GM18873 (cell line): ENCODE data around the gene LRTM1.

ENCODE experiments used
- ATAC-seq: cut with Tn5 transposase; IDR thresholded peaks from one replicate; pipeline ENCODE4 v1.9.1; 2021; ENCODE audit warnings: mild to moderate bottlenecking, moderate library complexity, moderate number of reproducible peaks; ENCODE audit not compliant: unreplicated experiment, low FRiP score

Gene LRTM1

DNA sequence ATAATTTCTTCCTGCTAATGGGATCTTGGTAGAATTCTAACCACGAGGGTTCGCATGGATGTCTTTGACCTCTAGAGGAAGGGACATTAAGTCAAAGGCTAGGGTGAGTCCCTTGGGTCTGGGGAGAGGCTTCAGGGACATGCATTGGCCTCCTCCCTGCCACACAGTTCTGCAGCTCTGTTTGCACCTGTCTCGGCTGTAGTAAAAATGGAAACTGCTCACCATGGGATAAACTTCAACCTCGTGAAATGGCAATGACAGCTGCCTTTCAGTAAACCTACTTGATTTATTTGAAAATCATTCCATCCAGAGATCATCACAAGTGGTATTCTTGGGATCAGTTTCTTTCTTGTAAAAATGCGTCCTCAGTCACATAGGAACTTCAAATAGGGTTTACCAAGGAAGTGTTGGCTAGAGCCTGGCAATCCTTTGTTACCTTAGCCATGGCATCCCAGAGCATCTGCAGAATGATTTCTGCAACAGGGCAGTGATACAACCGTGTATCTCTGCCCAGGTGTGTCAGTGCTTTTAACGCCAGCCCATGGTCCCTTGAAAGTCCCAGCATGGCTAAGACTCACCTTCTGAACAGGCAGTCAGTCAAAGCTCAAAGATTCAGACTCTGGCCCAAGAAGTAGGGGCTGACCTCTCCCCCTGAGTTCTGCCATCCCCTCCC, 14.0 kb upstream of the LRTM1 start:
- no peak for ATAC-seq

DNA sequence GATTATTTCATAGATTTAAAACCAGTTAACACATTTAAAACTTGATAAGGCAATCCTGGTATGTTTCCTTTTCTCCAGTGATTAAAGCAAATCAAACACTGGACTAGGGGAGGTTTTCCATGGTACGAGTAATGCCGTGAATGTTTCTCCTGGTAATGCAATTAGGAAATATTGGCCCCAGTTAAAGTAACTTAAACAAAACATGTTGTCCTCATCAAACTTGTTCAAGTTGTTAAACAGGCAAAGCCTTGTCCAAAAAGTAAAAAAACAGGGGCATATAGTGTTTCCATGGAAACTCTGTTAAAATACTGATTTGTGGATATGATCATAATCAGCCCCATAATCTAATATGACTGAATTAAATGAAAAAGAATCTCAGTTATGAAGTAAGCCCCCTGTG, 13.1 kb upstream of the LRTM1 start:
- ATAC-seq, result no peak

DNA sequence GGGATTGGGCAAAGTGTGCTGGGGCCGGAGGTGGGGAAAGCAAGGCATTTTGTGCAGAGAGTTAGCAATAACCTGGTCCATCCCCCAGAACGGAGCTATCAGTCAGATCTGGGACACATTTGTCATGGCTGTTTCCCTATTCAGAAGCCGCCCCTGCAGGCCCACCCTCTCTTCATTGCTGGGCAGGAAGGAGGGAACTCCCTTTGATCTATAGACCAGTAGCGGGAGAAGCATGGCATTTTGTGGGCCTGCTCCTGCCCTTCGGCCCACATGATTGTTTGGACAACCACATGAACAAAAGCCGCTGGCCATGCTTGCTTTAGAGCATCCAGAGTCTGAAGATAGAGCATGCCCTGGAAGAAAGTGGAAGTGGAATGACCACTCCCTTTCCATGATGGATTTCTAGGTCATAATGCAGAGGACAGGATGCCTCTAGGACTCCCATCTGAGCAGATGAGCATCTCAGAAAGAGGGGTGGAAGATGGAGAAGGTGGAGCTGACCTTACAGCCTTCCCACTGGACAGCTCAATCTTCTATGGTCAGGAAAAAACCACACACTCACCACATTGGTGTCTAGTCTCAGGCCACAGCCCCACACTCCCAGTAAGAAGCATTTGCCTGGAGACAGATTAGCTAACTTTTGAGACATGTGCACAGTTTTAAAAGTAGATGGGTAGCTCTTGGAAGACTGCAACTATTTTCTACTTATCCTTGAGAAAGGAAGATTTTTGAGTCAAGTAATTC, 11.9 kb upstream of the LRTM1 start:
- no peak for ATAC-seq

DNA sequence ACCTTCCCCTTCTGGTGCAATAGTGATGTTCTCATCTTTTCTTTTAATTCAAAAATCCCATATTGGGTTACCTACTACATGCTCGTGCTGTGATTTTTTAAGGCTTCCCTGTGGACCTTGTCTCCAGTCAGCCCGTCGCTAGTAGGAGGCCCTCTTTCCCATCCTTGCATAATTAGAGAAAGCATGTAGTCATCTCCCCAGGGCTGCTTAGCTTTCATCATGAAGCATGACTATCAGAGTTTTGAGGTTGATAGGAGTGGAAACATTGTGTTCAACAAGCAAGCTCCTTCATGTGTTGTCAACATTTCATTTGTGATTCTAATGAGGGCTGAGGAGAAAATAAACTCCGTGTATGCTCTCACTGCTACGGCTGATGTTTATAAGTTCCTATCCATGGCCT, 8.7 kb upstream of the LRTM1 start:
- no peak for ATAC-seq

DNA sequence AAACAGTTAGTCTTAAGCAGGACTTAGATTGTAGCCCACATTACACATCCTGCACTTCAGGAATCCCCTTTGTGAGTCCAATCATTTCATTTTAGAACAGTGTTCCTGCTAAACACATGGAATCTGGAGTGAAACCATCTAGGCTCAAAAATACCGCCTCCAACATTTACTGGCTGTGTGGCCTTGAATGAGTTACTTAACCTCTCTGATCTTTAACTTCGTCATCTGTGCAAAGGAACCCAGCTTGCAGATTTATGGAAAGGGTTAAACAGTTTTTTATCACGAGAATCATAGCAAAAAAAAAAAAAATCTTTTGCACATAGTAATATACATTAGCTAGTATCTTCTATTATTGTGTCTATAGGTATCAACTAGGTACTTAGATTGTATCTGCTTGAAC, 8.0 kb upstream of the LRTM1 start:
- ATAC-seq, result no peak

DNA sequence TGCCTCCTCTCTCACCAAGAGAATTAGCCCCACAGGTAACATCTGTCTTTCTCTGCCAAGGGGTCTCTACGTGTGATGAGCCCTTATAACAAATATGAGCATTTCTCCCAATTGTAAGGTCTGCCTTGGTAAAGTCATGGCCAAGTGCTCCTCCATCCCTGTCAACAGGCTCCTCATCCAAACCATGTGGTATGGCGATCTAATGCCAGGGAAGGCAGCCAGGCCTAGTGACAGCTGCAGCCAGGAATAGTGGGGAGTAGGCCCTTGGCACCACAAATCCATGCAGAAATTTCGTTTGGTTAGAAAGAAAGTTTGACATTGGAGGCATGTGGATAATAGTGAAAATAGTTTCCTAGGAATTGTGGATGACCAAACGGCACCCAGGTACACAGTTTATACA, 4.7 kb upstream of the LRTM1 start:
- no peak for ATAC-seq

DNA sequence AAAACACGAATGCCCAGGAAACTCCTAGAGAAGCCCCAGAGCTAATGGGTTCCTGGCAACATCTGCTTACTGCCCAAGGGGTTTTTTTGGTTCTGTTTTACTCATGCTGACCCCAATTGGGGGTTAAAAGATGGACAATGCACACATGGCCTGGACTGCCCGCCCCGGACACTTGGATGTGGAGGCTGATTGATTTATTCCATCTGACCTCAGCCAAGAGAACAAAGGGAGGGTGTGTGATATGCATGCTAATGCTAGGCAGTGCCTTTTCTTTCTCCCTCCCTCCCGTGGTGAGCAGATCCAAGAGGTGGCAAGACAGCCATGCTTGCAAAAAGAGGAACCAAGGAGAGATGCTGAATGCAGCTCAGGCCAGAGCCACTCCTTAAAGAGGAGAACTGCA, 3.3 kb upstream of the LRTM1 start:
- no peak for ATAC-seq

DNA sequence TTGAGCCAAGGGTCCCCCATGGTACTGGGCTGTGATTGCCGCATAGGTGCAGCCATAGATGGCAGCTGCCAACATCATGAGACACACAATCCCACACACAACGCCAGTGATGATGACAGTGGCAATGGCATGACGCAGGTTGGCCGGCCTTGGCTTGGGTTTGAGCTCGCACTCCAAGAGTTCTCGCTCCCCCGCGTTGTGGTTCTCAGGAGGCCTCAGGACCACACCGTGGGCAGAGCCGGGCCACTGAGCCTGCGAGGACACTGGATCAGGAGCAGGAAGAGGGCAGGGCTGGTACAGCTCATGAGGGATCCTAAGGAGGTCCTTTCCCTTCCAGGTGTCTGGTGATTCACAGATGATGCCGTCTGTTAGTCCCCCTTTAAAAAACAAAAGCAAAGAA, 9.3 kb downstream of the LRTM1 start:
- no peak for ATAC-seq

DNA sequence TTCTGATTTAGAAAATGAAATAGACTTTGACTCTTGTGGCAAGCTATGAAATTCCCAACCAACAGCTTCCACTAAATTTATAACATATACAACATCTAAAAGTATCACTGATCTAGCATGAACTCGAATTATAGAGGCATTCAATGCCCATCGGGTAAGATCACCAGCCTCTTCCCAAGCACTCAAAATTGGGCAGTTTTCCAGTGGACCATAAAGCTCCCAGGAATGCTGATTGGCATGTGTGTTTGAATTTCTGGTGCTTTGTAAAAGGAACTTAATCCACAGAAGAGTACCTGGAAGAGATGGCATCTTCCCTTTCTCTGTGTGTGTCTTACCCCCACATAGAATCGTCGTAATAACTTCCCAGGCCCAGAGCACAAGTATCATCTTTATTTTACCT, 10.0 kb downstream of the LRTM1 start:
- no peak for ATAC-seq

DNA sequence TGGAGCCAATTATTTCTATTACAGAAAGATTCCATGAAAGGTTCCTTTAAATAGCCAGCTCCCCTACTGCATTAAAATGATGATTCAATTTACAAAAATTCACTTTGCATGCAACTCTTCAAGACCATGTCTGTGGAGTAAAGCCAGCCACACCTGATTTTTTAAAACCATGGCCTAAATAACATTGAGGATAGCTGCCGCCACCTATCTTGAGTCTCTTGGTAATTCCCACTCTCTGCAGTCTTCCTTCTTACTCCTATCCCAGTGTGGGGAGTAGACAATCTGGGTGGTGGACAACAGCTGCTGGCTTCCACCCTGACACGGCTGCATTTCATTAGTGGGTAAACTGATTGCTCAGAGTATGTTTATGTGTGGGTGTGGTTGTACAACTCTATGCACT, 10.7 kb downstream of the LRTM1 start:
- ATAC-seq, result no peak

DNA sequence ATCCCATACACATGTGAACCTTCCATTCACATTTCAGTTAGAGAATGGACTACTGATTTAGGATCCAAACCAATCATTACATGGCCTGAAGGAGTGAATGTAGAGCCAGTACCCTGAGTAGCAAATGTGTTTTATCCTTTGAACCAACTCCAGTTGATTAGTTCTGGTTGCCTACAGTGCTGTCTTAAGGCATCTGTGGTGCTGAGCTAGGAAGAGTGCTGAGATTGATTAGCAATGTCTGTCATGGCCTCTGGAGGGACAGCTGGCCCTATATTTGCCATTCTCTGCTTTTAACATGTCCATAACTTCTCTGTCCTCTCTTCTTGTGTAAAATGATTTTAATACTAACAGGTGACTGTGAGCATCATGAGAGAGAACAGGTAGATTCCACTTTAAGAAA, 11.1 kb downstream of the LRTM1 start:
- no peak for ATAC-seq

DNA sequence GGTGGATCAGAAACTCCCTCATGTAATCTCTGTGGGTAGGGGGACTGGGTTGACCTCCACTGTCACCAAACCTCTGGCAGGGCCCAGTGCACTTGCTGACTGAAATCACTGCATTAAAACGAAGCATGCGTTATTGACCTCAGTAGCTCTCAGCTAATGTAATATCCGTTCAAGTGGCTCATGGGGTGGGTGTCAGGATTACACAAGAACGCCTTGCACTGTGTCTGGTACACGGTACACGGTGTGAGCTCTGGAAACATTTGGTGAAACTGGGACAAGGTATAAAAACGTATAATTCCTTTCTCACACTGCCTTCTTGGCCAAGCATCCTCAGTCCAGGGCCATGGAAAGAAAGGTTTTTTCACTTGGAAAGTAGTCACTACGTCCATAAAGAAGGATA, 11.9 kb downstream of the LRTM1 start:
- ATAC-seq, result no peak

DNA sequence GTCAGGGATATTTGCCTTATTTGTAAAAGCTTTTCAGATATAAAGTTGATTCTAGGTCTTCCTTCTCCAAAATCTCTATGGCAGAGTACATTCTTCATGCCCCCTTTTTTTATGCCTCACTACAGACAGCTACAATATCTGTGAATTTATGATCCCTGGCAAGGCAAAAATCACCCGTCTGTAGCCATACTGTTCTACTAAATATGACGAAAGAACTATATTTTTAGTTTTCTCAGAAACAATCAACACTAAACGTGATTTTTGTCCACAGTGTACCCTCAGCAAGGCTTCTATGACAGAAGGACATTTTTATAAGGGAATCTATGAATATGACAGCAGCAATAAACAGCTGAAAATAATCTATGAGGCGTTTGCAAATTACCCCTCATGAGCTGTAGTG, 12.7 kb downstream of the LRTM1 start:
- ATAC-seq, result no peak

DNA sequence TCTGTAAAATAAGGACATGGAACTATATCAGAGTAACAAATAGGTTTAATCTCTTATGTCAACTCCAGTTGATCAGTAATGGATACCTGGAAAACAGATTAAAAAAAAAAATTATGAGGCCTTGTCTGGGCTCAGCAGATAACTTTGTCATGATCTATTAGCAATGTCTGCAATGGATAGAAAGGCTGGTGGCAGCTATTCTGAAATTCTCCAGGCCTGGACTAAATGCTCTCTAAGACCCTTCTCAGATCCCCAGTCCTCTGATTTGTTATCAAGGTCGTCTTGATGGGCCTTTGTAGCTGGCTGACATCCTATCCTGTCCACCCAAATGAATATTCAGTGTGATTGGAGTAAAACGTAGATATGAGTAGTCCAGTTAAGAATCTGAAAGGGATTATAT, 13.7 kb downstream of the LRTM1 start:
- no peak for ATAC-seq

DNA sequence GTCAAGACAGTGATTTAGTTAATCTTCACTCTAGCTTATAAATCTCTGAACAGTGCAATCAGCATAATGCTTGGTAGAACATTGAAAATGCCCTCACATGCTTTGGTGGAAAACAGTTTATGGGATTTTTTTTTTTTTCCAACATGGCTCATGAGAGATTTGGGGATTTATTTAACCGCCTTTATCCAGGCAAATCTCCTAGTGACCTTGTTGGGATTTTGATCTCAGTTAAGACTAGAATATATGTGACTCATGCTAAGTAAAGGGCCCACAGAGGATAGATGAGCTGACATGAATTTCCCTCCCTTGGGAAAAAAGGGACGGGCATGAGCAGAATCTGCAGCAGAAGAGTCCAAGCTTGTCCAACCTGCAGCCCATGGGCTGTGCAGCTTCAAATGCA, 18.7 kb downstream of the LRTM1 start:
- no peak for ATAC-seq

DNA sequence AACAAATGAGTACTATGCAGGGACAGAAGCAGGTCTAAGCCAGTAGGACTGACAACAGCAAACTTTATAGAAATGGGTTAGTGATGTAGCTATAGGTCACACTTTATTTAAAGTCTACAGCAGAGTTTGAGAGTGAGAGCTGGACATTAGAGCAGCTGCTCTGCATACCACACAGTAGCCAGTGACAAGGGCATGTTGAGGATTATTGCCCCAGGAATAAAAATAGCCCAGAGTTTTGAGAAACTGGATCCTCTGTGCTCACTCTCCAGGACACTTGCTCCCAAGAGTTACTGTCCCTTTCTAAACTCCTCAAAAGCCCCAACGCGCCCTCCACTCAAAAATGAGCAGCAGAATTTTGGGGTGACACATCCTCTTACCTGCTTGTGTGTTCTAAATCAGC, 21.1 kb downstream of the LRTM1 start:
- no peak for ATAC-seq

DNA sequence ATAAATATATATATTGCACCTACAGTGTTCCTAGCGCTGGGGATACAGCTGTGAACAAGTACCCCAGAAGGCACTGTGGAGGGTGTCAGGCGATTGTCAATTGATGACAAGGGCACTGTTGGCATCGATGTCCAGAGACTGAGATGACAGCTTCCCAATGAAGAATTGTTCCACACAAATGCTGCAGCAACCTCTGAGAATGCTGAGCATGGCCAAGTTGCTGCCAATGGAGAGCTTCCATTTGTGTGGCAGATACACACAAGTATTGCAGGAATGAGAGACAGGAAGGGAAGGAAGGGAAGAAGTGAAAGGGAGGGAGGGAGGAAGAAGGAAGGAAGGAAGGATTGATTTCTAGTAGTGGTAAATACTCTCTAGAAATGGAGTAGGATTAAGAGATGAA, 21.9 kb downstream of the LRTM1 start:
- ATAC-seq, result no peak

DNA sequence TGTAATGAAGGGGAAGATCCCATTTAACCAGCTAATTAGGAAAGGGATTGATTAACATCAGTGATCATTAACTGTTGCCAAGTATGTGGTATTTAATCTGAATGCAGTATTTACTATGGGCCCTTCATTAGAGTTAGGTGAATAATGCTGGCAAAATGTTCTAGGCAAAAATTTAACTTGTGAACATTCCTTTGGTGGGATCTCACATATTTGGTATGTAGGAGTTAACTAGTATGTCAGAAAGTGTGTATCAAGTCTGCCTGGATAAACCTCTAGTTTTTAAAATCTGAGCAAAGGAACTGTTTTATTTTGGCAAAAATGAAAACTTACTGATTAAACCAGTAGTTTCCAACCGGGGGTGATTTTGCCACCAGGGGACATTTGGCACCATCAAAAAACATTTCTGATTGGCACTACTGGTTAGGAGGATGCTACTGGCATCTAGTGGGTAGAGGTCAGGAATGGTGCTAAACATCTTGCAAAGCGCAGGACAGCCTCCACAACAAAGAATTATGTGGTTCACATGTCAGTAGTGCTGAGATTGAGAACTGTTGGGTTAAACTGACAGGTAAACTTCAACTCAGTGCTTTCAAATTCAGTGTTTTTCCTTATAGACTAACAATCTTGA, 22.5 kb downstream of the LRTM1 start:
- ATAC-seq, result no peak

DNA sequence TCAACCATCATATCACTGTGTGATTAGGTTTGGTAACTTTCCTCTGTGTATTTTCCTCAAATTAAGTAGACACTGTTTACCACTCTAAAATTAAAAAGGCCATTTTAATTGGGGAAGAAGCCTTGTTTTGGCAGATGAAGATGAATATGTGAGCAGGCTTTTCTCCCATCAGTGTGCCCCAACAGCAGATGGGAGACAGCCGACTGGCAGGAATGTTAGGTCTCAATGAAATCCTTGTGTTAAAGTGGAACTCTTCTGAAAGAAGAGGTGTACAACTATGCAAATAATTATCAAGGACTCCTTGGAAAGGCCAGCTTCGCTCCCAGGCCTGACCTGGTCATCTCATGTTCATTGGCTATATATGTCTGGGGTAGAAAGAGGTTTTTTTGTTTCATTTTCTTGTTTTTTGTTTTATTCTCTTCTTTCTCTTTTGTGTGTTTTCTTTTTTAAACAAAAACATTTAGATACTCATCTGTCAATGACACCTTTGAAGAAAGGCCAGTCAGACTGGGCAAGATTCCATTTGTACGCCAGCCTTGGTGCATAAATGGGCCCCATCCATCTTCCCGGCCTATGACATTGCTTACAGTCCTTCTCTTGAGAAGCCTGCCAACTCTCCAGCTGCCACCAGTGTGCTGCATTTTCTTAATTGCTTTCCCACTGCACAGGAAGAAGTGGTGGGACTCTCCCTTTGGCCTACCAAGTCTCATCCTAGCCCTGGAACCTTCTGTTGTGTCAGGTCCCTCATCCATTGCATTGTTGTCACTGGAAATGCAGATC, 25.8 kb downstream of the LRTM1 start:
- ATAC-seq, result no peak

DNA sequence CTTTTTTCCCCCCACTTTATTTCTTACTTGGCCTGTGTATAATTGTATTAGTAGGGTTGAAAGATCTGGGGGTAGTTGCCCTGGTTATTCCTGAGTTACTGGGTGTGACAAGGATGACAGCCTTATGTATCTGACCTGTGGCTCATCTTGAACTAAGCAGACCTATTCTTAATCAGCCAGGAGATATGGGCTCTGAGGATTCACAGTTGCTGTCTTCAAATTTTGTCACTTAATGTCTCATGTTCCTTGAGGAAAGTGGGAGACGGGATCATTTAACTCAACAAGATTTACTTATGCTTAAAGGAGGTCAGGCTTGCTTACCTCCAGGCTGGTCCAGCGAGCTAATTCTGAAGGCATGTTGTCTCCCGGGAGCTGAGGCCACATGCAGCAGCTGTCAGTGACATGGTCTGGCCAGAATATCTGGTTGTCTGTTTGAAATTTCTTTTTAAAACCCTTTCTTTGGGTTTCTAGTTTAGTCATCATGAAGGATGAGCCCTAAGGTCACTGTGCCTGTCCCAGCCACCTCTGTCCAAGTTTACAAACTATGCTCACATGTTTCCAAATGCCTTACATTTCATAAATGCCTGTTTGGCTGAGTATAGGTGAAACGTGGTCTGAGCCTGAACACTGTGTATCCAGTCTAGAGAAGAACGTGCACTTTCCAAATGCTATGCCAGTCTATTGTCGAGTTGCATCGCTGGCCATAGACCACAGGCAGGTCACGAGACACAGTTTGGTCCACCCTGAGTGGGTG, 26.8 kb downstream of the LRTM1 start:
- no peak for ATAC-seq

DNA sequence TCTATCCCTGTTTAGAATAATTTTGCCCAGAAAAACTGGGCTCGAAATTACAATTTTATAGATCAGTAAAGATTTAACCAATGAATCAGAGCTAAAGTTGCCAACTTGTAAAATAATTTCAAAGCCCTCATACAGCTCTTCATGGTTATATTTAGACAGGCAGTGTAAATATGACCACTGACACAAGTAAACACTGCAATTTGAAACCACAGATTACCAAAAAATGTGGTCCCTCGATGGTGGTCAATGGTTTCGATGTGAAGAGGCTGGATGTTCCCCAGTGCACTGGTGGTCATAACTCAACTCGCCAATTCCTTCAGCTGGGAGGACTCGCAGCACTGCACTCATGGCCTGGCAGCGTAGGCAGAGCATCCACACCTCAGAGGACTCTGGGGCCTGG, 28.6 kb downstream of the LRTM1 start:
- ATAC-seq, result no peak
